Glutamatergic neuron (in vitro differentiated cells): Measurements from ENCODE around the gene PCED1B. TPM values are rescaled to one million over a fixed set of nuclear protein-coding genes. Genes with fewer than 3 reads are reported as not detected.

ENCODE experiments used
- DNase-seq: peaks from one replicate; pipeline ENCODE4 v3.0.0; 2022
- H3K27ac Mint-ChIP-seq: one replicate; pipeline ENCODE4 v1.8.0; 2020; ENCODE audit warnings: mild to moderate bottlenecking, mixed read lengths, inconsistent platforms; ENCODE audit not compliant: unreplicated experiment
- H3K27me3 Mint-ChIP-seq: one replicate; pipeline ENCODE4 v1.8.0; 2020; ENCODE audit warnings: mild to moderate bottlenecking, moderate library complexity, mixed read lengths, inconsistent platforms; ENCODE audit not compliant: unreplicated experiment
- H3K36me3 Mint-ChIP-seq: one replicate; pipeline ENCODE4 v1.8.0; 2020; ENCODE audit warnings: mild to moderate bottlenecking, mixed read lengths, inconsistent platforms; ENCODE audit not compliant: unreplicated experiment
- H3K4me1 Mint-ChIP-seq: one replicate; pipeline ENCODE4 v1.8.0; 2020; ENCODE audit warnings: mild to moderate bottlenecking, low read depth, mixed read lengths, inconsistent platforms; ENCODE audit not compliant: unreplicated experiment
- H3K4me3 Mint-ChIP-seq: one replicate; pipeline ENCODE4 v1.8.0; 2020; ENCODE audit warnings: mild to moderate bottlenecking, mixed read lengths, inconsistent platforms; ENCODE audit not compliant: unreplicated experiment
- H3K9me3 Mint-ChIP-seq: one replicate; pipeline ENCODE4 v1.8.0; 2020; ENCODE audit warnings: mild to moderate bottlenecking, moderate library complexity, mixed read lengths, inconsistent platforms; ENCODE audit not compliant: unreplicated experiment
- CTCF ChIP-seq: fragments of 200-600 bp; sonication (generic); IDR thresholded peaks from one replicate; pipeline ENCODE4 v1.5.0; 2021; ENCODE audit not compliant: partially characterized antibody, unreplicated experiment
- total RNA-seq: library from RNA; stranded (reverse); fragmentation: NEBNext Ultra II Directional; extraction: Animal tissue kit (Norgen Biotek cat#: 25700); gene quantifications from one replicate; pipeline ENCODE4 v1.2.1, GENCODE V29; 2021; ENCODE audit not compliant: unreplicated experiment

PCED1B gene
- total RNA-seq, 1 donor from 2014 or later = 0.27 TPM

- H3K27me3 Mint-ChIP-seq = no peaks in the 10 kb centered on the region
- H3K36me3 Mint-ChIP-seq = no peaks in the 10 kb centered on the region
- no peak for DNase-seq
- H3K9me3 Mint-ChIP-seq = no peaks in the 10 kb centered on the region
- H3K4me1 Mint-ChIP-seq = peaks cover 8% of the 10 kb centered on the region
- H3K4me3 Mint-ChIP-seq = no peak overlapping the region
- H3K27ac Mint-ChIP-seq = no peak overlapping the region
- TF ChIP-seq CTCF = no peak
Observed at GRCh38 chr12:47219243-47219642, 139.8 kb downstream of the PCED1B start.

GRCh38 chr12:47221256-47222023 is 142.0 kb downstream of the PCED1B start:
- H3K4me1 Mint-ChIP-seq = peaks cover 15% of the 10 kb centered on the region
- no peak for DNase-seq
- no peak for TF ChIP-seq CTCF
- no peak overlapping the region for H3K27ac Mint-ChIP-seq
- H3K36me3 Mint-ChIP-seq = no peaks in the 10 kb centered on the region
- no peaks in the 10 kb centered on the region for H3K9me3 Mint-ChIP-seq
- H3K27me3 Mint-ChIP-seq = peaks cover 3% of the 10 kb centered on the region
- H3K4me3 Mint-ChIP-seq = no peak overlapping the region

GRCh38 chr12:47222520-47223030 is 143.2 kb downstream of the PCED1B start:
- no peaks in the 10 kb centered on the region for H3K9me3 Mint-ChIP-seq
- no peaks in the 10 kb centered on the region for H3K36me3 Mint-ChIP-seq
- peaks cover 15% of the 10 kb centered on the region for H3K4me1 Mint-ChIP-seq
- DNase-seq = no peak
- no peak for TF ChIP-seq CTCF
- H3K27me3 Mint-ChIP-seq = peaks cover 3% of the 10 kb centered on the region
- H3K4me3 Mint-ChIP-seq = no peak overlapping the region
- peak overlapping the region; percentile 89 for H3K27ac Mint-ChIP-seq

- Mint-ChIP-seq H3K36me3 (no peaks in the 10 kb centered on the region), H3K27me3 (peaks cover 3% of the 10 kb centered on the region), H3K27ac (peak overlapping the region; percentile 89), H3K4me3 (peak overlapping the region; percentile 12), H3K4me1 (peaks cover 15% of the 10 kb centered on the region), H3K9me3 (no peaks in the 10 kb centered on the region)
- TF ChIP-seq CTCF = no peak
- no peak for DNase-seq
Observed at GRCh38 chr12:47223031-47223847, 143.8 kb downstream of the PCED1B start.

GRCh38 chr12:47223848-47224213 is 144.4 kb downstream of the PCED1B start:
- no peak for TF ChIP-seq CTCF
- H3K4me3 Mint-ChIP-seq = no peak overlapping the region
- peaks cover 15% of the 10 kb centered on the region for H3K4me1 Mint-ChIP-seq
- peak overlapping the region; percentile 89 for H3K27ac Mint-ChIP-seq
- H3K27me3 Mint-ChIP-seq = peaks cover 3% of the 10 kb centered on the region
- H3K36me3 Mint-ChIP-seq = no peaks in the 10 kb centered on the region
- no peak for DNase-seq
- H3K9me3 Mint-ChIP-seq = no peaks in the 10 kb centered on the region
